ENCODE data around the gene LGALS4. TPM values are rescaled to one million over a fixed set of nuclear protein-coding genes. Genes with fewer than 3 reads are reported as not detected.

The LGALS4 gene
- polyA plus RNA-seq, 1 experiment, result 0.07 TPM

DNA sequence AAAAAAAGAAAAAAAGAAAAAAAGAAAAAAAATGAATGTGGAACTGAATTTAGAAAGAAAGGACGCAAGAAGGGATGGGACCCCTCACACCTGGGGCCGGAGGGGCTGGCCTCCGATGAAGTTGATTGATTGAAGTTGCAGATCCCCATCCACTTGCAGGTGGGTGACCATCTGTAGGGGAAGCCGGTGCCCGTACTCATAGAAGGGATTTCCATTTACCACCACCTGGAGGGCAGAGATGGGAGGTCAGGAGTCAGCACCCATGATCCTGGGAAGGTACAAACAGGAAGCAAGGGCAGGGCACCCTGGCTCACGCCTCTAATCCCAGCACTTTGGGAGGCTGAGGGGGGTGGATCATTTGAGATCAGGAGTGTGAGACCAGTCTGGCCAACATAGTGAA, 6.4 kb downstream of the LGALS4 start:
- Histone ChIP-seq H3K9me3 (ENCODE audit: control insufficient read depth, insufficient read depth, low read length) (no peaks in the 10 kb centered on the region; the same call in 1 of the 2 replicates), H3K27ac (ENCODE audit: low read depth, low read length) (no peak overlapping the region), H3K27me3 (ENCODE audit: control insufficient read depth, insufficient read depth, low read length) (peaks cover 2% of the 10 kb centered on the region), H3K4me3 (ENCODE audit: low read depth, low read length) (no peak overlapping the region)
- ChIA-PET CTCF (no interaction called here), POLR2A (no interaction called here)
- no peak for DNase-seq (ENCODE audit: low read depth, low spot score)
- no peak for TF ChIP-seq CTCF (IDR thresholded peaks at IDR 0.05; ENCODE audit: low read depth, low read length)

DNA sequence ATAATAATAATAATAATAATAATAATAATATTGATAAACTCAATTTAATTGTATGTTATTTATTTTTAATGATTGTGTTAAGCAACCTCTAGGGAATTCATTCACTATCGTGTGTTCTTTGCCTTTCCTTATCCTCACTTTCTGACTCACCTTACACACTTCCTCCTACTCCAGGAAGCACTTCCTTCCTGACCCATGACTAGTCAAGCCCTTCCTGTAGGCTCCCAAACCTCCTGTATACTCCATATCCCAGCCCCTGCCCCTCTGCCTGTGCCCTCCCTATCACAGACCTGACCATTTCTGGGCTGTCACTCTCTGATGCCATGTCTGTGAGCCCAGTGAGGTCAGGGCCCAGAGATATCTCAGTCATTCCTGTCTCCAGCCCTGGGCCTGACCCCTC, 7.6 kb downstream of the LGALS4 start:
- no peak for TF ChIP-seq CTCF (IDR thresholded peaks at IDR 0.05; ENCODE audit: low read depth, low read length)
- H3K27me3 ChIP-seq (ENCODE audit: control insufficient read depth, insufficient read depth, low read length), result peaks cover 2% of the 10 kb centered on the region
- no peak overlapping the region for H3K27ac ChIP-seq (ENCODE audit: low read depth, low read length)
- ChIA-PET POLR2A (no interaction called here), CTCF (no interaction called here)
- H3K4me3 ChIP-seq (ENCODE audit: low read depth, low read length), result no peak overlapping the region
- H3K9me3 ChIP-seq (ENCODE audit: control insufficient read depth, insufficient read depth, low read length), result no peaks in the 10 kb centered on the region; the same call in 1 of the 2 replicates
- DNase-seq (ENCODE audit: low read depth, low spot score), result no peak

- Histone ChIP-seq H3K4me3 (ENCODE audit: low read depth, low read length) (no peak overlapping the region), H3K9me3 (ENCODE audit: control insufficient read depth, insufficient read depth, low read length) (no peaks in the 10 kb centered on the region; the same call in 1 of the 2 replicates), H3K27me3 (ENCODE audit: control insufficient read depth, insufficient read depth, low read length) (peaks cover 2% of the 10 kb centered on the region), H3K27ac (ENCODE audit: low read depth, low read length) (no peak overlapping the region)
- TF ChIP-seq CTCF (IDR thresholded peaks at IDR 0.05; ENCODE audit: low read depth, low read length), result no peak
- no peak for DNase-seq (ENCODE audit: low read depth, low spot score)
- ChIA-PET POLR2A (no interaction called here), CTCF (no interaction called here)
Measured at GRCh38 chr19:38803543-38803942, 9.2 kb downstream of the LGALS4 start.

- CTCF ChIA-PET, result interaction anchor here (0.7 kb wide), 1 partner anchor 86 kb away, joined by 3 read pairs; no protein-coding TSS in a partner anchor
- Histone ChIP-seq H3K9me3 (ENCODE audit: control insufficient read depth, insufficient read depth, low read length) (no peaks in the 10 kb centered on the region), H3K27ac (ENCODE audit: low read depth, low read length) (no peak overlapping the region), H3K27me3 (ENCODE audit: control insufficient read depth, insufficient read depth, low read length) (peaks cover 2% of the 10 kb centered on the region), H3K4me3 (ENCODE audit: low read depth, low read length) (no peak overlapping the region)
- no peak for DNase-seq (ENCODE audit: low read depth, low spot score)
- POLR2A ChIA-PET, result interaction anchor here (1.4 kb wide), 1 partner anchor 30 kb away, joined by 4 read pairs; no protein-coding TSS in a partner anchor
- no peak for TF ChIP-seq CTCF (IDR thresholded peaks at IDR 0.05; ENCODE audit: low read depth, low read length)
Measured at GRCh38 chr19:38801359-38802095, 11.2 kb downstream of the LGALS4 start.

GRCh38 chr19:38800577-38801347, 12.0 kb downstream of the LGALS4 start:
- no peak for TF ChIP-seq CTCF (IDR thresholded peaks at IDR 0.05; ENCODE audit: low read depth, low read length)
- ChIA-PET CTCF (interaction anchor here (0.7 kb wide), 1 partner anchor 87 kb away, joined by 3 read pairs; no protein-coding TSS in a partner anchor), POLR2A (interaction anchor here (2.2 kb wide), 1 partner anchor 31 kb away, joined by 7 read pairs; the partner anchor contains the start of gene ECH1)
- Histone ChIP-seq H3K27ac (ENCODE audit: low read depth, low read length) (no peak overlapping the region), H3K9me3 (ENCODE audit: control insufficient read depth, insufficient read depth, low read length) (no peaks in the 10 kb centered on the region), H3K4me3 (ENCODE audit: low read depth, low read length) (no peak overlapping the region), H3K27me3 (ENCODE audit: control insufficient read depth, insufficient read depth, low read length) (peaks cover 2% of the 10 kb centered on the region)
- DNase-seq (ENCODE audit: low read depth, low spot score), result no peak
